B cell (primary cell): ENCODE data around the gene GNAS.

Experiments used
- EZH2 ChIP-seq: IDR thresholded peaks from 2 replicates; pipeline ENCODE4 v1.6.1; 2012; ENCODE audit warnings: borderline replicate concordance, low read depth, mild to moderate bottlenecking, moderate library complexity, low read length; ENCODE audit not compliant: insufficient read depth, poor library complexity, severe bottlenecking
- TF ChIP-seq, protein P1 (sequence below): fragments of 200-600 bp; IDR thresholded peaks from one replicate; pipeline ENCODE4 v1.8.0; 2022; ENCODE audit warnings: antibody characterized with exemption, mild to moderate bottlenecking

DNA sequence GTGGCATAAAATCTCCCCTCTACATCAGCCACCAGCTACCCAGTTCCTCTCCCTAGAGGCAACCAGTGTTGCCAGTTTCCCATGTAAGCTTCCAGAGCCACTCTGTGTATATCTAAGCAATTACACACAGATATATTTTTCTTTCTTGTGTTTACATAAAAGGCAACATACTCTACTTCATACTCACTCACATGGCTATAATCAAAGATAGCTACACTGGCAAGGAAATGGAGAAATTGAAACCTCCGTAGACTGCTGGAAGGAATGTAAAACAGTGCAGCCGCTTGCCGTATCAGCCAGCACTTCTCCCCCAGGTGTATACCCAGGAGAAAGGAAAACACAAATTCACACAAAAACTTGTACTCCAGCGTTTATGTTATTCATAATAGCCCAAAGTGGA is 90.0 kb downstream of the GNAS start:
- TF ChIP-seq, protein P1, sequence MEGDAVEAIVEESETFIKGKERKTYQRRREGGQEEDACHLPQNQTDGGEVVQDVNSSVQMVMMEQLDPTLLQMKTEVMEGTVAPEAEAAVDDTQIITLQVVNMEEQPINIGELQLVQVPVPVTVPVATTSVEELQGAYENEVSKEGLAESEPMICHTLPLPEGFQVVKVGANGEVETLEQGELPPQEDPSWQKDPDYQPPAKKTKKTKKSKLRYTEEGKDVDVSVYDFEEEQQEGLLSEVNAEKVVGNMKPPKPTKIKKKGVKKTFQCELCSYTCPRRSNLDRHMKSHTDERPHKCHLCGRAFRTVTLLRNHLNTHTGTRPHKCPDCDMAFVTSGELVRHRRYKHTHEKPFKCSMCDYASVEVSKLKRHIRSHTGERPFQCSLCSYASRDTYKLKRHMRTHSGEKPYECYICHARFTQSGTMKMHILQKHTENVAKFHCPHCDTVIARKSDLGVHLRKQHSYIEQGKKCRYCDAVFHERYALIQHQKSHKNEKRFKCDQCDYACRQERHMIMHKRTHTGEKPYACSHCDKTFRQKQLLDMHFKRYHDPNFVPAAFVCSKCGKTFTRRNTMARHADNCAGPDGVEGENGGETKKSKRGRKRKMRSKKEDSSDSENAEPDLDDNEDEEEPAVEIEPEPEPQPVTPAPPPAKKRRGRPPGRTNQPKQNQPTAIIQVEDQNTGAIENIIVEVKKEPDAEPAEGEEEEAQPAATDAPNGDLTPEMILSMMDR: no peak
- TF ChIP-seq EZH2: no peak
